ENCODE results near the gene TOGARAM2.

TOGARAM2 gene

DNA sequence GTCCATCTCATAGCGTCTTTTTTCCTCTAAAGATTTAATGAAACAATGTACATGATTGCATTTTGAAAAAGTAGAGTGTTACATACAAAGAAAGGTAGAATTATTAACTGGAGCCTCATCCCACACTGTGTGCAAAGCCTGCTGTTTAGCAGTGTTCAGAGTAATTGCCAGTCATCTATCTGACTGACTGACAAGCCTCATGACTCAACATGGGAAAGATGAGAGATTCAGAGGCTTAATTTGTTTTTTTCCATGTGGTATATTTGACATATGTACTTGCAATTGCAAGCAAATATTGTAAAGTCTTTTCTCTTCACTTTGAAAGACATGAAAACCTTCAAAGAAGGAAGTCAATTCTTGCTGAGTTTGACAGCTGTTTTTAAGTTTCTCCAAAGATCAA lies 78.5 kb downstream of the TOGARAM2 start:
- no peak for DNase-seq

- no peak for DNase-seq
These were observed 79.3 kb downstream of the TOGARAM2 start for GRCh38 chr2:29060441-29060840.

DNA sequence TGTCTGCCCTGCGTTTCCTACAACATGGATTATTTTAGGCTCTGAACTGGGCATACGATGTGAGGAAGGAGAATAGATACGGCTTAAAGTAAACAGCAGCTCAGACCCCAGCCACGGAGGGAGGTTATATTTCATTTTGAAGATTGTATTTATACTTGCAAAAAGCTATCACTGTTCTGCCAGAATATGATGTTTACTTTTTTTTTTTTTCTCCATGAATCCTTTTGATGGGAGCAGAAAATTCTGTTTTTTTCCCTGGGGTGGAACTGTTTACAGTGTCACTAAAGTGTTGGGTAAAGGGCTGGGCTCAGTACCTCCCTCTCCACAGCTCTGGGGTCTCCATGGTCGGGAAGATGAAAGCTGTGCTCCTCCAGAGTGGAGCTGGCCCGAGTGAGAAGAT lies 80.1 kb downstream of the TOGARAM2 start:
- DNase-seq: no peak

DNA sequence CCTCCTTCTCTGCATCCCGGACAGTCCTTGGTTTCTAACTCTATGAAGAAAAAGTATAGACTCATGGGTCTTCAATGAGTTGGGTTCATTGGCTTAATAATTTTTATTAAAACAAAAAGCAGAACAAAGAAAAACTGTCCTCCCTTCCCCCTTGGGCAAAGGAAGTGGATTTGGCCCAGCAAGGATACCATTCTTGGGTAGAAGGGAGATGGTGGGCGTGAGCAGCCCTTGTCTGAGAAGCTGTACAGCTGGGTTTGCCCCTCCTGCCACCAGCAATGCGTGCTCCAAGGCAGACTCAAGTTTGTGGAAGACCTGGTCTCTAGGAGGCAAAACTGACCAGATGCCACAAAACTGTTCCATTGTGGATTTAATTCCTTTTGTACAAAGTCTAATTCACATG lies 80.5 kb downstream of the TOGARAM2 start:
- no peak for DNase-seq

- no peak for DNase-seq
These were observed 81.3 kb downstream of the TOGARAM2 start for GRCh38 chr2:29062371-29062770.

- no peak for DNase-seq
These were observed 82.0 kb downstream of the TOGARAM2 start for GRCh38 chr2:29063056-29063455.

GRCh38 chr2:29063646-29064345 lies 82.7 kb downstream of the TOGARAM2 start:
- DNase-seq: no peak

DNA sequence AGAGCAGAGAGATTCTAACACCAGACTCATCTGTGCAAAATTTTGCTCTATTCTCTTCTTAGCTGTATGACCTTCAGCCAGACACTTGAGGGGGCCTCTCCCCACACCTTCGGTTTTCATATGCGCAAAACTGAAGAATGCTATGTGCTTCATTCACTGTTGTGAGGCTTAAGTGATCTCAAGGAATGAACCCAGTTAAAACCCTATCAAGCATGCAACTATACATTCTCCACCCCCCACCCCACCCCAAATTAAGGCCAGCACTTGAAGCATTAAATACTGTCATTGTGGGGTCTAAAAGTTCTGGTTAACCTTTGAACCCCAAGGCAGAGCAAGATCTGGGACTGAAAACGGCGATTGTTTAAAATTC lies 83.2 kb downstream of the TOGARAM2 start:
- no peak for DNase-seq

DNA sequence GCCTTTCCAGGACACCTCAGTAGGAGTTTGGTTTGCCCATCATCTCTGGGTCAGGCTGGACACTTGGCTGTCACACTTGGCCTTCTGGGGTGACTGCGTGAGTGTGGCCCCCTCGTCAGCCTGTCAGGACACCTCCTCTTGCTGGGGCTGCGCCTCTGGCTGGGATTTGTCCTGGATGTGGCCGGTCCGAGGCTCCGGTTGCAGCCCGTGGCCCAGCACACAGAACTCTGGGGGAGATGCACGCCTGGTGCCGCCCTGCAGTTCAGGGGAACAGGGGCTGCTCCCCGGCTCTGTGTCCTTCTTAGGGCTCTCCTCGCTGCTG lies 83.6 kb downstream of the TOGARAM2 start:
- DNase-seq: no peak

DNA sequence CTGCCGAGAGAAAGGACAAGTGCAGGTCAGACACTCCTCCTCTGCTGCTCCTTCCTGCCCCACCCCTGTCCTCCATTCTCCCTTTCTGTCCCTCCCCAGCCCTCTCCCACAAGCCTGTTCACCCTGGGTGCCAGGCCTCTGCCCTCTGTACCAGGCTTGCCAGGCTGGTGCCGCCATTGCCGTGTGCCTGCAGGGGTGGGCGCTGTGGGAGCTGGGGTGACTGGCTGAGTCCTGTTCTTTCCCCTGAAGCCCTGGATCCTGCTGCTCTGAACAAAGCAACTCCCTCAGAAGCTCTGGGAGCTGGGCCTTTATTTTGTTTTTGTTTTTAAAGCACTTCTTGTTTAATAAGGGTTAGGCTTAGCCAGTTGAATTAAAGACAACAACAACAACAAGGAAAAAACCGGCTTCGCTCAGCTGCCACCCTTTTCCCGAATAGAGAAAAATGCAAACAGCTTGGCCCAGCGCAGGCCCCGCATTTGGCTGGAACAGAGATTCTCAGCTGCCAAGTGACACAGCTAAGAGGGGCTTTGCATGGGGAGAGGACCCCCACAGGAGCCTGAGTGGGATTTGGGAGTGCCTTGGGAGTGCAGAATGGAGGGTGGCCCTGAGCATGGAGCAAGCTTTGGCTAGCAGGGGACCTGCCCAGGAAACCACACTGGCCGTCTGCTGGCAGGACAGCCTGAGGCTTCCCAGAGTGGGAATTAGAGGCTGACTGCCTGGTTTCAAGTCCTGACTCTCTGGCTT lies 84.1 kb downstream of the TOGARAM2 start:
- no peak for DNase-seq

GRCh38 chr2:29066271-29066860 lies 85.3 kb downstream of the TOGARAM2 start:
- no peak for DNase-seq

DNA sequence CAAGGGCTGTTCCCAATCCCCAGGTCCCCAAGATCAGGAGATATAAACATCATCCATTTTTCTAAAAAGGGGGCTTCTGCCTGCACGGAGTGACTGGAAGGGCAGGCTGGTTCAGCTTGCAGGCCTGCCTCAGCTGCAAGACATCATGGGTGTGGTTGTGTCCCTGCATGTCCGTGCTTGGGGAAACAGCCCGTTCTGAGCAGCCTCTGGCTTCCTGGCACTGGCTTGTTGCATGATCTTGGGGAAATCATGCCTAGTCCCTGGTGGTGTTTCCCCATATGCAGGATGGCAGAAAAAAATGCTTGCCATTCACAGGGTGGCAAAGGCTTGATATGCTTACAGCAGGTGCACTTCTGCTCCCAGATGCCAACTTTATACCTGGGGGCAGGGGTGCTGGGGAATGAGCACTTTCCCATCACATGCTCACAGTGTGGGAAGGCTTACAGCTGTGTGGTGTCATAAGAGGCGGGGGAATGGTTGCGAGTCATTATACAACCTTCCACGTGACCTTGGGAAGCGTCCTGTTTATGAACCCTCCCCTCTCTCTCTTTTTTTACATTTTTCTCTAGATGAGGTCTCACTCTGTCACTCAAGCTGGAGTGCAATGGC lies 86.0 kb downstream of the TOGARAM2 start:
- DNase-seq: no peak

DNA sequence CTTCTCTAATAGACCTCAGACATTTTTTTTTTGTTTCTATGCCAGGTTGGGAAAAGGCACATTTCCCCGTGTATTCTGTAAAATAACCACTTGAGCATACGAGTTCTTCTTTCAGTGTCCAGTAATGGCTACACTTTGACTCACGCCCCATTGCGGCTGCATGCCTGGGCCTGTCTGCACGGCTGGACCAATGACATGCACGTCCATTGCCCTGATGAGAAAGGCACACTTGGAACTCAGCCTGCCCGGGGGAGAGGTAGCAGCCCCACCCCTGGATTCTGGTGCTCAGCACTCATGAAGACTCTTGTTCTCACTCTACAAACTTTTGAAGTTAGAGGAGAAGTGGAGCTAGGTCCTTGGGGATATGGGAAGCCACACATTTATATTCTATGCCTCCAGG lies 87.4 kb downstream of the TOGARAM2 start:
- no peak for DNase-seq

- DNase-seq: no peak
These were observed 89.4 kb downstream of the TOGARAM2 start for GRCh38 chr2:29070526-29070925.

DNA sequence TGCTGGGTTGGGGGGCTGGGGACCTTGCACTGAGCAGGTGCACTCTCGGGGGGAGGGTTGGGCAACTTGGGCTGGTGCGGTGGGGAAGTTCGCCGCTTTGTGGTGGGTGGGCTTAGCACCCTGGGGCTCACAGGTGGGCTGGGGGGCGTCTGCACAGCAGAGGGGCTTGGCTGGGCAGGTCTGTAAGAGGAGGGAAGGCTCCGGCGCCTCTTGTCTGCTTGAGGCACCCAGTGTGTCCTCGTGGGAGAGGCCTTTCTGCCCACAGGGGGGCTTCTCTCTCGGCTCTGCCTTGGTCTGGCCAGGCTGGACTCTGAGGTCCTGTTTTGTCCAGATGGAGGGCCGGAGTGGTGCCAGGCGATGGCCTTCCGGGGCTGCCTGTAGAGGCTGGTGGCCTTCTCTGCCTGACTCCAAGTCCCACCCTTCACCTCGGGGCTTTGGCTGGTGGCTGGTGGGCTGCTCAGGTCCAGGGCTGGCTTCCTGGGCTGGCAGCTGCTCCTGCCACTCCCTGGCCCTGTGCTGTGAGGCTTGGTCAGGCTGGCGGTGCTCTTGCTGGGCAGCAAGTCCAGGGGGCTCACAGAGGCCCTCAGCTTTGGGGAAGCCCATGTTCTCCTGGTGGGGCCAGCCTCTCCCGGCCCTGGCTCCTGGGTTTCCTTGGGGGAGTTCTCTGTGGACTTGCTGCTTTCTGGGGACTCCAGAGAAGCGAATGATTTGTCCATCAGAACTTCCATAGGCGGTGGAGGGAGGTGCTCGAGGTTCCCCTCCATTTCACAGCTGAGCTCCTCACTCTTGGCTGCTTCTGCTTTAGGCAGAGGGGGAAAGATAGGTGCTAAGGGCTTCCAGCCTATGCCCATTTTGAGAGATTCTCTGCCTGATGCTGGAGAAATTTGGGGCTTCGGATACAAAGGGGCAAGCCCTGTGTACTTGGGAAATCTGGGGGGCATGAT lies 90.2 kb downstream of the TOGARAM2 start:
- no peak for DNase-seq

DNA sequence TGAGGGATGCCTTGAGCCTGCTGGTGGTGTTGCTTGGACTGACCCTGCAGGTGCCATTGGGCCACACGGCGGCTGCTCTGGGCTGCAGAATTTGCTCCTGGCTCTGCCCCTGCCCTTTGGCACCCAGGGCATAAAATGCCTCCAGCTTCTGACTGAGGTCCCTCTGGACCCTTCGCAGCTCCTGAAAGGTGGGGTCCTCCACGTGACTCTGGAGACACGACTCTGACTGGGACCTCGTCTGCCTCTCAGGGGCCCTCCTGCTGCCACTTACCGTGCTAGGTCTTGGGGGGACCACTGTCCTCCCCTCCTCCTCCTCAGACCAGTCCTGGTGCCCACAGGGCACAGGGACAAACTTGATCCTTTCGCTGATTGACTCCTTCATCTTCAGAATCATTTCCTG lies 91.2 kb downstream of the TOGARAM2 start:
- no peak for DNase-seq

DNA sequence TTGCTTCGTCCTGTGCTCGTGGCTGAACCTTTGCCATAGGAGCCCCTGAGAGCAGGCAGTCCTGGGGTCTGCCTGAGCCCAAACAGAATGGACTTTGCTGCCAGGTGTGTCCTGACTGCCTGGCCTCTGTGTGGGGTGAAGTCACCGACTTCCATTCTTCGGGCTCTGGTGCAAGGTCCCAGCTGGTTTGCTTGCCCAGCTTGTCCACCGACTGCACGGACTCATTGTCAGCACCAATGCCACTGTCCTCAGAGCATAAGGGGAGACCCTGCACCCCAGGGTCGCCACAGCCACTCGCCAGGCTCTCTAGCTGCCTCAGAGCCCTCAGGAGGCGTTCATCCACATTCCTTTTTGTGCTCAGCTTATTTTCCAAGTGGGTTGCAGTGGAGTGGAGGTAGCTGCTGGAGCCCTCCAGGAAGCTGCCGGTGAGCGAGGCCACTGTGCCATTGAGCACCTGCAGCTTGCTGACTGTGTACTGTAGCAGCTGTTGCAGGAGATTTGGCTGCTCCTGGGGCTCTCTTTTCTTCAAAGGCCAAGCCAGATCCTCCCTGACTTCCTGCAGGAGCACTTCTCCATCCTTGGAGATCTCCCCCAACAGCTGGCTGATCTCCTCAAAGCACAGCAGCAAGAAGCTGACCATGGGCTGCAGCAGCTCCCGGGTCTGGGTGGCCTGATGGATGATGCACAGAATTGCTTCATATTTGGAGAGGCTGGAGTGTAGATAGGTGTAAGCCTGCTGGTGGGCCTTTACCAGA lies 92.0 kb downstream of the TOGARAM2 start:
- no peak for DNase-seq

DNA sequence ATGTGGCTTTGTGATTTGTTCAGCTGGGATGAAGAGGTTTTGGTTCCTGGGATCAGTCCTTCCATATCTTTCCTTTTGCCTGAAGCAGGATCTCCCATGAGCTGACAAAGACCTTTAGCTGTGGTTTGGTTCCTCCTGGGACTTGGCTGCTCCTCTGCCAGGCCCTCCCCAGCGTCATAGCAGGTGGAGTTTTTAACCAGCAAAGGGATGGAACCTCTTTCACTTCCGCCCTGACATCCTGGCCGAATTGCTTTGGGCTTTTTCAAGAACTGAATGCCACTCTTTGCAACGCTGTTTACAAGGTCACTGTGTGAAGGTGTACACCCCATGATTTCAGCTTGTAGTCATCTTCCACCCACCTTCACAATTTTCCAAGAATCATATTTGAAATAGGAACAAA lies 92.8 kb downstream of the TOGARAM2 start:
- DNase-seq: peak; percentile 54

- no peak for DNase-seq
These were observed 93.3 kb downstream of the TOGARAM2 start, which contains the start of gene PCARE for GRCh38 chr2:29074411-29074810. Gene PCARE (minus strand): TSS chr2:29074523. CDS start chr2:29074261, 262 bp downstream.

DNA sequence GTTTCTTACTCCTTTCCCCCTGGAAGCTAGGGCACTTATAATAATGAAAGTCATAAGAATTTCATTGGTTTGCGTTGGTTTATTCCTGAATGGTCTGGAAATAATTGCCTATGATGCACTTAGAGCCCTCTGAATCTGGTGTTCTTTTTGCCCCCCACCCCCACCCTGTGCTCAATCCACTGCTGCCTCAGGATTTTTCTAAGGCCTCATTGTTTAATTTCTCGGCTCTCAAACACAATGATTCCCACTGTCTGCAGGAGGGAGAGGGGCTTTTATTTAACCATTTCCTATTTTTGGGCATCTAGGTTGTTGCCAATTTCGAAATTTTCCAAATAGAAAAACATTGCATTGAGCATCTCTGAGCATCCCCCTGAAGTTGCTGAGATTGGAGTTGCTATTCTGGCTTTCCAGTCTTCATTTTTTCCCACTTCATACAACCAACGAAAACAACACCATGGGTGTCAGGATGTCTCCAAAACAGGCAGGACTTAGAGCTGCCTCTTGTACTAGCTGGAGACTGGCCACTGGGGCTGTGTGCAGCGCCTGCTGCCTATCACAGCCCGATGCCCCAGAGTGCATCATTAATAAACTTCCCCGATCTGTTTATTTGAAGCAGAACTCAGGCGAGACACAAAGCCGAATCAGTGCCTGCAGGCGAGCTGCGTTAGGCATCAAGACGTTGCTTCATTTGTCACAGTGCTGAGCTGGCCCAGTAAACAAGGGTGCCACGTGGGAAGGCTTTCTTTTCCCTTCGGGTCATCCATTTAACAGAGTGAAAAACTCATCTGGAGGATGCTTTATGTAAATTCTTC lies 95.0 kb downstream of the TOGARAM2 start:
- no peak for DNase-seq

- DNase-seq: no peak
These were observed 98.8 kb downstream of the TOGARAM2 start for GRCh38 chr2:29079887-29080286.
